ENCODE data around the gene STXBP5L.

GRCh38 chr3:121232309-121233225 is 324.6 kb downstream of the STXBP5L start:
- no peak for TF ChIP-seq POLR2A (IDR thresholded peaks at IDR 0.05)
- no peak for TF ChIP-seq EP300 (IDR thresholded peaks at IDR 0.05)
- TF ChIP-seq CTCF (IDR thresholded peaks at IDR 0.05) = no peak

Measured in ovary (tissue), 3 donors.